Prostate gland (tissue), 2 donors: Measurements from ENCODE around the gene PGA4. TPM values are rescaled to one million over a fixed set of nuclear protein-coding genes. Genes with fewer than 3 reads are reported as not detected.
"Not testable (repeated sequence)": the region's sequence is repeated elsewhere in the genome, so short reads cannot be mapped to it uniquely, and the experiment has no call there.

Experiments
- DNase-seq: peaks from one replicate; pipeline ENCODE4 v3.0.0-alpha.2; 2019; ENCODE audit warnings: low spot score
- H3K27ac ChIP-seq, 2 donors: fragments of 200-600 bp; sonication (generic); 2 replicates each; pipeline ENCODE4 v1.5.1; 2017 to 2019
- H3K27me3 ChIP-seq: fragments of 200-600 bp; sonication (generic); replicated peaks from 2 replicates; pipeline ENCODE4 v1.5.1; 2019; ENCODE audit not compliant: insufficient read depth
- H3K36me3 ChIP-seq, 2 donors: fragments of 200-600 bp; sonication (generic); 1 replicate in 1 of 2; 2 replicates in 1 of 2; pipeline versions ENCODE4 v1.5.1 to v1.8.1; 2017 to 2019
- H3K4me1 ChIP-seq: fragments of 200-600 bp; sonication (generic); replicated peaks from 2 replicates; pipeline ENCODE4 v1.5.1; 2019
- H3K4me3 ChIP-seq, 2 donors: fragments of 200-600 bp; sonication (generic); 2 replicates each; pipeline ENCODE4 v1.5.1; 2017 to 2019
- H3K9me3 ChIP-seq: fragments of 200-600 bp; sonication (generic); 2 replicates; pipeline ENCODE4 v1.5.1; 2017
- WGBS: methylation state at CpG from one replicate; pipeline ENCODE4 v1.1.5; 2018; 5-methylcytosine and 5-hydroxymethylcytosine counted together
- intact Hi-C: fragments of 100-400 bp; cut with DNase I; formaldehyde crosslinking; loops from one replicate; pipeline ENCODE4 v1.14.2; 2022
- total RNA-seq, 2 donors: library from RNA; depleted of rRNA; stranded (reverse); fragments of >200 nt; gene quantifications; one replicate each; pipeline ENCODE4 v1.1.0, GENCODE V29; 2016

Gene PGA4
- total RNA-seq, 2 donors from 2014 or later = not detected

- H3K4me3 ChIP-seq, H3K9me3 ChIP-seq, intact Hi-C loops, H3K4me1 ChIP-seq, H3K27ac ChIP-seq, H3K27me3 ChIP-seq, H3K36me3 ChIP-seq, DNase-seq: not testable (repeated sequence)
- no CpG with 5 or more reads among the region's 5 CpGs for WGBS
Measured at GRCh38 chr11:61231585-61231984, 9.4 kb downstream of the PGA4 start.

DNA sequence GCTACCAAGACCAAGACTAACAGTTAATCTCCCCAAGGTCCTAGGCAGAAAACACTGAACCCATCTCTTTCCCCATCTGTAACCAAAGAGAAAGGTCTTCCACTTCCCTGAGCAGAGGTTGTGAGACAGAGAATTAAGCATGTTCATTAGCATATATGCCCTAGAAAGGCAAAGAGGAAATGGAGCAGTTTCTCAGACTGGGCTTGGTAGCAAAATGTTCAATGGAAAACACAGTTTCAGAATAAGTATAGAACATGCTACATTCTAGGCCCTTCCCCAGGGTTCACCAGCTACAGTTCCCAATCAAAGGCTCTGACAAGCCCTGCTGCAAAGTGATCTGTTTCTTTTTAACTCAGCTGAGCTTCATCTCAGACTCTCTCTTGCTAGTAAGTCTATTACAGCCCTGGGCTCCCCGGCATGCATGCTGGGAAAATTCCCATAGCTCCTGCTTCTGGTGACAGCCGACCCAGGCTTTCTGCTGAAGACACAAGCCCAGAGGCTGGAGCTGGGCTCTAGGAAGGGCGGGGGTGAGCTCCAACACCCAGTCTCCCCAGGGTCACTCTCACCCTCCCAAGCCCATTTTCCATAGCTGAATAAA, 10.5 kb downstream of the PGA4 start:
- WGBS = no CpG with 5 or more reads among the region's 3 CpGs
- H3K27me3 ChIP-seq, DNase-seq, H3K4me3 ChIP-seq, H3K4me1 ChIP-seq, intact Hi-C loops, H3K36me3 ChIP-seq, H3K9me3 ChIP-seq, H3K27ac ChIP-seq: not testable (repeated sequence)

- intact Hi-C loops, H3K9me3 ChIP-seq, H3K4me1 ChIP-seq, H3K36me3 ChIP-seq, H3K27ac ChIP-seq, DNase-seq, H3K4me3 ChIP-seq, H3K27me3 ChIP-seq: not testable (repeated sequence)
- whole genome bisulfite sequencing = no CpG with 5 or more reads among the region's 4 CpGs
Measured at GRCh38 chr11:61237130-61237529, 15.0 kb downstream of the PGA4 start.

GRCh38 chr11:61240288-61240687, 18.1 kb downstream of the PGA4 start:
- H3K27me3 ChIP-seq, DNase-seq, H3K4me1 ChIP-seq, intact Hi-C loops, H3K4me3 ChIP-seq, H3K36me3 ChIP-seq, H3K9me3 ChIP-seq, H3K27ac ChIP-seq: not testable (repeated sequence)
- WGBS = 51% methylated on average over 8 of the region's 8 CpGs

DNA sequence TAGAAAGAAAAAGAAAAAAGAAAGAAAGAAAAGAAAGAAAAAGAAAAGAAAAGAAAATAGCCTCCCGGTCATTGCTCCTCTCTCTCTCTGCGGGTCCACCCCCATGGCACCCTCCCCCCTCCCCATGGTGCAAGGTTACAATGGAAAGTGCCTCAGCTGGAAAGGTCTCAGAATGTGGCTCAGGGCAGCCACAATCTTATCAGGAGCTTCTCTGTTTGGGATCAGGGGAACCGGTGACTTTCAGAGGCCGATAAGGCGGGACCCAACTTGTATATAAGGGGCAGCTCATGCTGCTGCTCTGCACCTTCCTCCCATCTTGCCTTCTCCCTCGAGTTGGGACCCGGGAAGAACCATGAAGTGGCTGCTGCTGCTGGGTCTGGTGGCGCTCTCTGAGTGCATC, 18.7 kb downstream of the PGA4 start, which contains the start of gene PGA5:
TSS of gene PGA5 (plus strand) at position 301 of the 400 bp plus-strand sequence. CDS start at position 353, 52 bp downstream.
- H3K4me1 ChIP-seq, intact Hi-C loops, H3K4me3 ChIP-seq, H3K27me3 ChIP-seq, DNase-seq, H3K9me3 ChIP-seq, H3K36me3 ChIP-seq, H3K27ac ChIP-seq: not testable (repeated sequence)
- no CpG with 5 or more reads among the region's 8 CpGs for WGBS

DNA sequence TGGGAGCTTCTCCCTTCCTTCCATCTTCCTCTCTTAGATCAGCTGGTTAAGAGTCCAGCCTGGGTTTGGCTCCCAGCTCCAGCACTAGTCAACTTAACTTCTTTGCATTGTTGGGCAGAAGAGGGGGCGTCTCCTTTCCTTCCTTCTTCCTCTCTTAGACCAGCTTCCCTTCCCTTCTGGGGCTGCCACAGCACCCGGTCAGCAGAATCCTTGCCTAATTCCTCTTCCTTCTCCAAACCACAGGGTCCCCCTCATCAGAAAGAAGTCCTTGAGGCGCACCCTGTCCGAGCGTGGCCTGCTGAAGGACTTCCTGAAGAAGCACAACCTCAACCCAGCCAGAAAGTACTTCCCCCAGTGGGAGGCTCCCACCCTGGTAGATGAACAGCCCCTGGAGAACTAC, 19.4 kb downstream of the PGA4 start:
- H3K27ac ChIP-seq, H3K4me3 ChIP-seq, H3K36me3 ChIP-seq, H3K9me3 ChIP-seq, DNase-seq, H3K27me3 ChIP-seq, intact Hi-C loops, H3K4me1 ChIP-seq: not testable (repeated sequence)
- WGBS = no CpG with 5 or more reads among the region's 5 CpGs

GRCh38 chr11:61245284-61245964, 23.3 kb downstream of the PGA4 start:
- H3K9me3 ChIP-seq = not testable (repeated sequence)

DNA sequence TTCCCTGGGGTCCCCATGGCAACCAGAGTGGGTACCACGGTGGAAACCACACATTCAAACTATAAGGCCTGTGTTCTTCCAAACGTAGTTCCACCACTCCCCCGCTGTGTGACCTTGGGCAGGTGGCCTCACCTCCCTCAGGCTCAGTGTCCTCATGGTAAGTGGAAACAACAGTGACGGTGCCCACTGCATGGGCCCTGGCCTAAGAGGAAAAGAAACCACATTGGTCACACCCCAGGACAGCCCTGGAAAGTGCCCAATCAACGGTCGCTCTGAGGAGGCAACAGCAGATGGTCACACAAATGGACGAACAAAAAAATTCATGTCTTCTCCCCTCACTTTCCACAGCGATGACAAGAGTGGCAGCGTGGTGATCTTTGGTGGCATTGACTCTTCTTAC, 25.9 kb downstream of the PGA4 start:
- intact Hi-C loops, H3K4me3 ChIP-seq, H3K36me3 ChIP-seq, DNase-seq, H3K4me1 ChIP-seq, H3K27me3 ChIP-seq, H3K9me3 ChIP-seq, H3K27ac ChIP-seq: not testable (repeated sequence)
- WGBS = 90% methylated on average over 9 of the region's 9 CpGs

More at GRCh38 chr11:61245284-61245964, 23.3 kb downstream of the PGA4 start:
- H3K36me3 ChIP-seq, H3K27ac ChIP-seq, DNase-seq, H3K27me3 ChIP-seq, intact Hi-C loops, H3K4me1 ChIP-seq, H3K4me3 ChIP-seq: not testable (repeated sequence)
- no CpG with 5 or more reads among the region's 10 CpGs for WGBS

- H3K9me3 ChIP-seq, H3K27ac ChIP-seq, H3K36me3 ChIP-seq, H3K4me3 ChIP-seq, H3K4me1 ChIP-seq, intact Hi-C loops, H3K27me3 ChIP-seq, DNase-seq: not testable (repeated sequence)
- WGBS = 81% methylated on average over 8 of the region's 8 CpGs
Measured at GRCh38 chr11:61249201-61249600, 27.1 kb downstream of the PGA4 start.

- DNase-seq = not testable (repeated sequence)
Measured at GRCh38 chr11:61250796-61251765, 28.9 kb downstream of the PGA4 start.

GRCh38 chr11:61252332-61252731, 30.2 kb downstream of the PGA4 start:
- H3K27me3 ChIP-seq, H3K27ac ChIP-seq, DNase-seq, H3K36me3 ChIP-seq, H3K9me3 ChIP-seq, H3K4me1 ChIP-seq, intact Hi-C loops, H3K4me3 ChIP-seq: not testable (repeated sequence)
- 60% methylated on average over 1 of the region's 1 CpG for WGBS

More at GRCh38 chr11:61250796-61251765, 28.9 kb downstream of the PGA4 start:
- H3K27me3 ChIP-seq, H3K4me1 ChIP-seq, H3K9me3 ChIP-seq, intact Hi-C loops, H3K4me3 ChIP-seq, H3K36me3 ChIP-seq, H3K27ac ChIP-seq: not testable (repeated sequence)
- 64% methylated on average over 20 of the region's 20 CpGs for WGBS
